GM23338 (cell line): Measurements from ENCODE around the gene CRYGA. TPM values are rescaled to one million over a fixed set of nuclear protein-coding genes. Genes with fewer than 3 reads are reported as not detected.

ENCODE experiments used
- ATAC-seq: fragments of 200-7000 bp; cut with Tn5 transposase; 3 replicates; pipeline ENCODE4 v1.9.1; 2020
- DNase-seq: peaks from one replicate; pipeline ENCODE4 v3.0.0-alpha.2; 2015; ENCODE audit warnings: low spot score
- H2AFZ ChIP-seq: fragments of 200-600 bp; sonication (generic); 2 replicates; pipeline ENCODE4 v1.8.0; 2016; ENCODE audit warnings: antibody characterized with exemption, mild to moderate bottlenecking, moderate library complexity
- H3F3A ChIP-seq: fragments of 200-600 bp; sonication (generic); replicated peaks from 2 replicates; pipeline ENCODE4 v1.8.0; 2017; ENCODE audit warnings: antibody characterized with exemption, mixed run types, low read depth
- H3K27ac ChIP-seq: fragments of 200-600 bp; sonication (generic); 2 replicates; pipeline ENCODE4 v1.6.1; 2016; ENCODE audit warnings: low read depth
- H3K27me3 ChIP-seq: fragments of 200-600 bp; sonication (generic); 2 replicates; pipeline ENCODE4 v1.8.0; 2016; ENCODE audit warnings: mild to moderate bottlenecking, mixed run types, moderate library complexity; ENCODE audit not compliant: insufficient read depth
- H3K36me3 ChIP-seq: fragments of 200-600 bp; sonication (generic); 2 replicates; pipeline ENCODE4 v1.8.0; 2016; ENCODE audit warnings: mild to moderate bottlenecking; ENCODE audit not compliant: insufficient read depth
- H3K4me1 ChIP-seq: fragments of 200-600 bp; sonication (generic); 2 replicates; pipeline ENCODE4 v1.8.0; 2016; ENCODE audit warnings: mild to moderate bottlenecking, moderate library complexity; ENCODE audit not compliant: insufficient read depth
- H3K4me2 ChIP-seq: fragments of 200-600 bp; sonication (generic); 2 replicates; pipeline ENCODE4 v1.7.1; 2017; ENCODE audit warnings: mixed run types
- H3K4me3 ChIP-seq: fragments of 200-600 bp; sonication (generic); 2 replicates; pipeline ENCODE4 v1.6.1; 2016; ENCODE audit warnings: mixed run types
- H3K79me2 ChIP-seq: fragments of 200-600 bp; sonication (generic); replicated peaks from 2 replicates; pipeline ENCODE4 v1.8.0; 2017; ENCODE audit warnings: mild to moderate bottlenecking; ENCODE audit not compliant: insufficient read depth
- H3K9me2 ChIP-seq: fragments of 200-600 bp; sonication (generic); 2 replicates; pipeline ENCODE4 v1.8.0; 2017; ENCODE audit not compliant: insufficient read depth
- H4K20me1 ChIP-seq: fragments of 200-600 bp; sonication (generic); replicated peaks from 2 replicates; pipeline ENCODE4 v1.8.0; 2017; ENCODE audit warnings: mild to moderate bottlenecking; ENCODE audit not compliant: insufficient read depth
- H3K27ac Mint-ChIP-seq: 2 replicates; pipeline ENCODE4 v1.8.0; 2020; ENCODE audit warnings: inconsistent platforms, mild to moderate bottlenecking, moderate library complexity, mixed read lengths
- H3K27me3 Mint-ChIP-seq: 3 replicates; pipeline ENCODE4 v1.8.0; 2022; ENCODE audit warnings: low read depth, mild to moderate bottlenecking, moderate library complexity, mixed read lengths, inconsistent platforms; ENCODE audit not compliant: insufficient read depth, poor library complexity
- H3K36me3 Mint-ChIP-seq: 3 replicates; pipeline ENCODE4 v1.8.0; 2021; ENCODE audit warnings: low read depth, mild to moderate bottlenecking, inconsistent platforms, moderate library complexity, mixed read lengths
- H3K4me1 Mint-ChIP-seq: 3 replicates; pipeline ENCODE4 v1.8.0; 2020; ENCODE audit warnings: mild to moderate bottlenecking, inconsistent platforms, mixed read lengths
- H3K4me3 Mint-ChIP-seq: 3 replicates; pipeline ENCODE4 v1.8.0; 2021; ENCODE audit warnings: moderate library complexity, mild to moderate bottlenecking, inconsistent platforms, mixed read lengths
- H3K9me3 Mint-ChIP-seq: 3 replicates; pipeline ENCODE4 v1.8.0; 2020; ENCODE audit warnings: moderate library complexity, mild to moderate bottlenecking, inconsistent platforms, mixed read lengths
- EZH2phosphoT487 ChIP-seq: fragments of 200-600 bp; sonication (generic); IDR thresholded peaks from one replicate; pipeline ENCODE4 v1.8.1; 2018; ENCODE audit warnings: antibody characterized with exemption; ENCODE audit not compliant: unreplicated experiment
- JUNB ChIP-seq: IDR thresholded peaks from one replicate; pipeline ENCODE4 v1.6.1; 2016; ENCODE audit warnings: antibody characterized with exemption; ENCODE audit not compliant: unreplicated experiment
- NANOG ChIP-seq: IDR thresholded peaks from 2 replicates; pipeline ENCODE4 v1.6.1; 2016; ENCODE audit warnings: antibody characterized with exemption, borderline replicate concordance
- STAT1 ChIP-seq: IDR thresholded peaks from one replicate; pipeline ENCODE4 v1.6.1; 2016; ENCODE audit warnings: antibody characterized with exemption; ENCODE audit not compliant: unreplicated experiment
- ZNF114 ChIP-seq: fragments of 250-450 bp; sonication (Bioruptor Pico); IDR thresholded peaks from 2 replicates; pipeline ENCODE4 v1.5.0; 2020; ENCODE audit warnings: mild to moderate bottlenecking, moderate library complexity
- ZNF331 ChIP-seq: fragments of 250-450 bp; sonication (Bioruptor Pico); IDR thresholded peaks from 2 replicates; pipeline ENCODE4 v1.5.0; 2020; ENCODE audit warnings: low read depth, mild to moderate bottlenecking, moderate library complexity
- polyA plus RNA-seq: library from polyadenylated mRNA; unstranded; fragments of >200 nt; fragmentation: Nextera tagmentation; extraction: Ambion mirVana; gene quantifications from 2 replicates; pipeline ENCODE4 v1.2.1, GENCODE V29; 2016
- total RNA-seq: library from RNA; depleted of rRNA; stranded (reverse); fragments of >200 nt; shearing (Covaris generic); gene quantifications from 2 replicates; pipeline ENCODE4 v1.2.3, GENCODE V29; 2014
- TF ChIP-seq, protein P1 (sequence below): IDR thresholded peaks from 2 replicates; pipeline ENCODE4 v1.6.1; 2016; ENCODE audit warnings: antibody characterized with exemption
- TF ChIP-seq, protein P2 (sequence below): IDR thresholded peaks from one replicate; pipeline ENCODE4 v1.6.1; 2018; ENCODE audit warnings: antibody characterized with exemption; ENCODE audit not compliant: unreplicated experiment

The CRYGA gene
- total and polyA plus RNA-seq, 2 experiments from 2014 or later: not detected

DNA sequence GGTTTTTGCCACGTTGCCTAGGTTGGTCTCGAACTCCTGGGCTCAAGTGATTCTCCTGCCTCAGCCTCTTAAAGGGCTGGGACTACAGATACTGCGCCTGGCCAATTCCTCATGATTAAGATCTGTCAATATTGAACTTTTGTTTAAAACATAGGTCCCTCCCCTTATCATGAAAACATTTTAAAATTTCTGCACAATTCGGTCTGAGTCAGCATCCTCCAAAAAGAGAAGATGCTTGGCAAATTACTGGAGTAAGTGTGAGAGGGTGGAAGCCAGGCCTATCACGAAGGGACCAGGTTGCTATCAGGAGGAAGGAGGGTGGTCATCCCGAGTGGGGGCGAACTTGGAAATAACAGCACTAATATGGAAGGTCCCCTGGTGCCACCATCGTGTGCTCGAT is 10.8 kb upstream of the CRYGA start (continued):
- TF ChIP-seq EZH2phosphoT487: no peak
- no peak for TF ChIP-seq ZNF331
- TF ChIP-seq, protein P1, sequence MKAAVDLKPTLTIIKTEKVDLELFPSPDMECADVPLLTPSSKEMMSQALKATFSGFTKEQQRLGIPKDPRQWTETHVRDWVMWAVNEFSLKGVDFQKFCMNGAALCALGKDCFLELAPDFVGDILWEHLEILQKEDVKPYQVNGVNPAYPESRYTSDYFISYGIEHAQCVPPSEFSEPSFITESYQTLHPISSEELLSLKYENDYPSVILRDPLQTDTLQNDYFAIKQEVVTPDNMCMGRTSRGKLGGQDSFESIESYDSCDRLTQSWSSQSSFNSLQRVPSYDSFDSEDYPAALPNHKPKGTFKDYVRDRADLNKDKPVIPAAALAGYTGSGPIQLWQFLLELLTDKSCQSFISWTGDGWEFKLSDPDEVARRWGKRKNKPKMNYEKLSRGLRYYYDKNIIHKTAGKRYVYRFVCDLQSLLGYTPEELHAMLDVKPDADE: no peak
- no peak for TF ChIP-seq JUNB
- TF ChIP-seq NANOG: no peak
- TF ChIP-seq, protein P2, sequence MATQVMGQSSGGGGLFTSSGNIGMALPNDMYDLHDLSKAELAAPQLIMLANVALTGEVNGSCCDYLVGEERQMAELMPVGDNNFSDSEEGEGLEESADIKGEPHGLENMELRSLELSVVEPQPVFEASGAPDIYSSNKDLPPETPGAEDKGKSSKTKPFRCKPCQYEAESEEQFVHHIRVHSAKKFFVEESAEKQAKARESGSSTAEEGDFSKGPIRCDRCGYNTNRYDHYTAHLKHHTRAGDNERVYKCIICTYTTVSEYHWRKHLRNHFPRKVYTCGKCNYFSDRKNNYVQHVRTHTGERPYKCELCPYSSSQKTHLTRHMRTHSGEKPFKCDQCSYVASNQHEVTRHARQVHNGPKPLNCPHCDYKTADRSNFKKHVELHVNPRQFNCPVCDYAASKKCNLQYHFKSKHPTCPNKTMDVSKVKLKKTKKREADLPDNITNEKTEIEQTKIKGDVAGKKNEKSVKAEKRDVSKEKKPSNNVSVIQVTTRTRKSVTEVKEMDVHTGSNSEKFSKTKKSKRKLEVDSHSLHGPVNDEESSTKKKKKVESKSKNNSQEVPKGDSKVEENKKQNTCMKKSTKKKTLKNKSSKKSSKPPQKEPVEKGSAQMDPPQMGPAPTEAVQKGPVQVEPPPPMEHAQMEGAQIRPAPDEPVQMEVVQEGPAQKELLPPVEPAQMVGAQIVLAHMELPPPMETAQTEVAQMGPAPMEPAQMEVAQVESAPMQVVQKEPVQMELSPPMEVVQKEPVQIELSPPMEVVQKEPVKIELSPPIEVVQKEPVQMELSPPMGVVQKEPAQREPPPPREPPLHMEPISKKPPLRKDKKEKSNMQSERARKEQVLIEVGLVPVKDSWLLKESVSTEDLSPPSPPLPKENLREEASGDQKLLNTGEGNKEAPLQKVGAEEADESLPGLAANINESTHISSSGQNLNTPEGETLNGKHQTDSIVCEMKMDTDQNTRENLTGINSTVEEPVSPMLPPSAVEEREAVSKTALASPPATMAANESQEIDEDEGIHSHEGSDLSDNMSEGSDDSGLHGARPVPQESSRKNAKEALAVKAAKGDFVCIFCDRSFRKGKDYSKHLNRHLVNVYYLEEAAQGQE: no peak

DNA sequence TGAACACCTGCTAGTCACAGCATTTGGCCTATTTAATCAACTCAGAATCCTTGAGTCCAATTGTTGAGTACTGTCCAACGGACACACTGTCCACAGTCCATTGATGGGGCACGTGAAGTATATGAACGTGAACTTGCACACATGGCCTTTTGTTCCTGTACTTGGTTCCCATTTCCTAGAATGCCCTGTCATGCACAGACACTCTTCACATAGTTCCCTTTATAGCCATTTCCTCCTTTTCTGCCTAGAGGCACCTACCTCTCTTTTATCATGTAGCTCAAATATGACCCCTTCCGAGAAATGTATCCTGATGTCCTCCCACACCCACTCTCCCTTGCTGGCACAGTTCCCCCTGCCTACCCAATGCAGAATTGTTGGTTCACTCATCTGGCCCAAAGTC is 8.7 kb upstream of the CRYGA start:
- peaks cover 3% of the 10 kb centered on the region; the same call in 1 of the 2 replicates for H3K4me1 ChIP-seq
- no peak overlapping the region for H2AFZ ChIP-seq
- Mint-ChIP-seq H3K27ac (no peak overlapping the region), H3K9me3 (no peaks in the 10 kb centered on the region), H3K4me3 (no peak overlapping the region), H3K4me1 (peaks cover 7% of the 10 kb centered on the region), H3K36me3 (no peaks in the 10 kb centered on the region), H3K27me3 (peaks cover under 1% of the 10 kb centered on the region)
- ATAC-seq: no peak
- H4K20me1 ChIP-seq: no peaks in the 10 kb centered on the region
- no peak for DNase-seq
- no peaks in the 10 kb centered on the region for H3K9me2 ChIP-seq
- no peak overlapping the region for H3K27ac ChIP-seq
- H3F3A ChIP-seq: no peaks in the 10 kb centered on the region
- no peaks in the 10 kb centered on the region for H3K27me3 ChIP-seq
- TF ChIP-seq ZNF331: no peak
- no peak for TF ChIP-seq NANOG
- no peak for TF ChIP-seq STAT1
- TF ChIP-seq EZH2phosphoT487: no peak
- TF ChIP-seq, protein P1: no peak
- TF ChIP-seq ZNF114 (CRISPR knock-in tag): no peak
- TF ChIP-seq, protein P2: no peak
- H3K4me3 ChIP-seq: no peak overlapping the region
- H3K79me2 ChIP-seq: no peaks in the 10 kb centered on the region
- no peaks in the 10 kb centered on the region for H3K36me3 ChIP-seq
- no peak overlapping the region for H3K4me2 ChIP-seq
